Pons (tissue), 1 donor: ENCODE data around the gene ALPK3.
"Not testable (repeated sequence)": the region's sequence is repeated elsewhere in the genome, so short reads cannot be mapped to it uniquely, and the experiment has no call there.

ENCODE experiments used
- DNase-seq: peaks from one replicate; pipeline ENCODE4 v3.0.0-alpha.2; 2016; ENCODE audit warnings: low spot score

ALPK3 gene

GRCh38 chr15:84845631-84846030 lies 28.5 kb downstream of the ALPK3 start:
- DNase-seq, result not testable (repeated sequence)

GRCh38 chr15:84846269-84846668 lies 29.1 kb downstream of the ALPK3 start:
- DNase-seq, result no peak

GRCh38 chr15:84847382-84847781 lies 30.2 kb downstream of the ALPK3 start:
- no peak for DNase-seq

GRCh38 chr15:84852212-84852611 lies 35.1 kb downstream of the ALPK3 start:
- no peak for DNase-seq

DNA sequence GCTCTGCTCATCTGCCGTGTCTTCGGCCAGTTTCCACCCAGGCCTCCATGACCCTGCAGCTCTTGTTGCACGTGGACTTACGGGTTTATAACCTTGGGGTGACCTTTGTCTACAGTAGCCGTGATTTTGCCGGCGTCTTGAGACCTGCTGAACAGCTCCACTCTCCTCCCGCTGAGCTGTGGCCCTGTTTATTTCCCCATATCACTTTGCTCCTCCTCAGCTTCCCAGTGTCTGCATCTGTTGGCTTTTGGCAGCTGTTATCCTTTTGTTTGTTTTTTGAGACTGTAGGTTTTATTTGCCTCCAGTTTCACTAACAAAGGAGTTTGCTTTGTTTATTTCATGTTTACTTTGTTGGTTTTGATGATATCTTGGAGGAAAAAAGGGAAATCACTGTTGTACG lies 38.0 kb downstream of the ALPK3 start:
- no peak for DNase-seq

DNA sequence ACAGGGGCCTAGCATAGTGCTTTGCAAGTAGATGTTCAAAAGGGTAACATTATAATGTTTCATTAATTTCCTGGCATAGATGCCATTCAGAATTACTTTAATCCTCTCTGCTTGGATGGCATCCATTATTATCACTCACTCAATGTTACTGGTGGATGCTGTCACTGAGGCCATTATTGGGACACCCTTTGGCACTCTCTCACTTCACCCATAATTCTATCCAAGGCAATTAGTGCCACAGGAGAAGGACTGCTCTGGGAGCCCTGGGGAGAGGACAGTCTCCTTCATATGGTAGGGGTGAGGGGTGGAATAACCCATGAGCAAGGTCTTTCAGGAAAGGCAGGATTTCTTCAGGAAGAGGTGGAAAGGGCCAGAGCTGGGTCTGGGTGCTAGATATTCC lies 38.6 kb downstream of the ALPK3 start:
- DNase-seq, result no peak

DNA sequence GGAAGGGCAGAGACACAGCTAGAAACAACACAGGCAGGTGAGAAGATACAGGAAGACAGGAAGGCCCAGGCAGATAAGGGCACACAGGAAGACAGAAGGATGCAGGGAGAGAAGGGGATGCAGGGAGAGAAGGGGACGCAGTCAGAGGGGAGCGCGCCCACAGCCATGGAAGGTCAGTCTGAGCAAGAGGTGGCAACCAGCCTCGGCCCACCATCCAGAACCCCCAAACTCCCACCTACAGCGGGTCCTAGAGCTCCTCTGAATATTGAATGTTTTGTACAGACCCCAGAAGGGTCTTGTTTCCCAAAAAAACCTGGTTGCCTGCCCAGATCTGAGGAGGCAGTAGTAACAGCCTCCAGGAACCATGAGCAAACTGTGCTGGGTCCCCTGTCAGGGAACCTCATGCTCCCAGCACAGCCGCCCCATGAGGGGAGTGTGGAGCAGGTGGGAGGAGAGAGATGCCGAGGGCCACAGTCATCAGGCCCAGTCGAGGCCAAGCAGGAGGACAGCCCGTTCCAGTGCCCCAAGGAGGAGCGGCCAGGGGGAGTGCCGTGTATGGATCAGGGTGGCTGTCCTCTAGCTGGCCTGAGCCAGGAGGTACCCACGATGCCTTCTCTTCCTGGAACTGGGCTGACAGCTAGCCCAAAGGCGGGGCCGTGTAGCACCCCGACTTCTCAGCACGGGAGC lies 39.7 kb downstream of the ALPK3 start:
- no peak for DNase-seq

DNA sequence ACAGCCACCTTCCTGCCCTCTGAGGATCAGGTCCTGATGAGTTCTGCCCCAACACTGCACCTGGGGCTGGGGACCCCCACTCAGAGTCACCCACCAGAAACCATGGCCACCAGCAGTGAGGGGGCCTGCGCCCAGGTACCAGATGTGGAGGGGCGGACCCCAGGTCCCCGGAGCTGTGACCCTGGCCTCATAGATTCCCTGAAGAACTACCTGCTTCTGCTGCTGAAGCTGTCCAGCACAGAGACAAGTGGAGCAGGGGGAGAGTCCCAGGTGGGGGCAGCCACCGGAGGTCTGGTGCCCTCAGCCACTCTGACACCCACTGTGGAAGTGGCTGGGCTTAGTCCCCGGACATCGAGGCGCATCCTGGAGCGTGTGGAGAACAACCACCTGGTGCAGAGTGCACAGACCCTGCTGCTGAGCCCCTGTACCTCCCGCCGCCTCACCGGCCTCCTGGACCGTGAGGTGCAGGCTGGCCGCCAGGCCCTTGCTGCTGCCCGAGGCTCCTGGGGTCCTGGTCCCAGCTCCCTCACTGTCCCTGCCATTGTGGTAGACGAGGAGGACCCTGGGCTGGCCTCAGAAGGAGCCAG lies 40.4 kb downstream of the ALPK3 start:
- DNase-seq, result no peak

DNA sequence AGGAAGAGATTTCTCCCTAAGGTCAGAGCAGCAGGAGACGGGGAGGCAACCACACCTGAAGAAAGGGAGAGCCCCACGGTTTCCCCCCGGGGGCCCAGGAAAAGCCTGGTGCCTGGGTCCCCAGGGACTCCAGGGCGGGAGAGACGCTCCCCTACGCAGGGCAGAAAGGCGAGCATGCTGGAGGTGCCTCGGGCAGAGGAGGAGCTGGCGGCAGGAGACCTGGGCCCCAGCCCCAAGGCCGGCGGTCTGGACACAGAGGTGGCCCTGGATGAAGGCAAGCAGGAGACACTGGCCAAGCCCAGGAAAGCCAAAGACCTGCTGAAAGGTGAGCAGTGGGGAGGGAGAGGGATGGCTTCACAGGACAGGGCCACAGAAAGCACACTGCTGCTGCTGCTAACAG lies 41.1 kb downstream of the ALPK3 start:
- DNase-seq, result no peak

DNA sequence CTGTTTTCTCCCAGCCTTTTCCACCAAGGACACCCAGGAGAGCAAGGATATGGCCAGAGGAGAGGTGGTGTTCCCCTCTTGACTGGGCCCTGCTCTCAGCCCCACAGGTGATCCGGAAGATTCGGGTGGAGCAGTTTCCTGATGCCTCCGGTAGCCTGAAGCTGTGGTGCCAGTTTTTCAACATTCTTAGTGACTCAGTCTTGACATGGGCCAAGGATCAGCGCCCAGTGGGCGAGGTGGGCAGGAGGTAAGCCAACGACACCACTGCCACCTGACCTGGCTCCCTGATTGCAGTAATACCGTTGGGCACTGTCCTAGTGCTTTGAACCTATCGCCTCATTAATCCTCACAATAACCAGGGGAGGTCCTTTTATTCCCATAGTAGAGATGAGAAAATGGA lies 42.0 kb downstream of the ALPK3 start:
- no peak for DNase-seq

GRCh38 chr15:84859651-84860050 lies 42.5 kb downstream of the ALPK3 start:
- no peak for DNase-seq

- DNase-seq, result no peak
Measured at GRCh38 chr15:84861781-84862180, 44.6 kb downstream of the ALPK3 start.

GRCh38 chr15:84862214-84862975 lies 45.2 kb downstream of the ALPK3 start:
- DNase-seq, result no peak

DNA sequence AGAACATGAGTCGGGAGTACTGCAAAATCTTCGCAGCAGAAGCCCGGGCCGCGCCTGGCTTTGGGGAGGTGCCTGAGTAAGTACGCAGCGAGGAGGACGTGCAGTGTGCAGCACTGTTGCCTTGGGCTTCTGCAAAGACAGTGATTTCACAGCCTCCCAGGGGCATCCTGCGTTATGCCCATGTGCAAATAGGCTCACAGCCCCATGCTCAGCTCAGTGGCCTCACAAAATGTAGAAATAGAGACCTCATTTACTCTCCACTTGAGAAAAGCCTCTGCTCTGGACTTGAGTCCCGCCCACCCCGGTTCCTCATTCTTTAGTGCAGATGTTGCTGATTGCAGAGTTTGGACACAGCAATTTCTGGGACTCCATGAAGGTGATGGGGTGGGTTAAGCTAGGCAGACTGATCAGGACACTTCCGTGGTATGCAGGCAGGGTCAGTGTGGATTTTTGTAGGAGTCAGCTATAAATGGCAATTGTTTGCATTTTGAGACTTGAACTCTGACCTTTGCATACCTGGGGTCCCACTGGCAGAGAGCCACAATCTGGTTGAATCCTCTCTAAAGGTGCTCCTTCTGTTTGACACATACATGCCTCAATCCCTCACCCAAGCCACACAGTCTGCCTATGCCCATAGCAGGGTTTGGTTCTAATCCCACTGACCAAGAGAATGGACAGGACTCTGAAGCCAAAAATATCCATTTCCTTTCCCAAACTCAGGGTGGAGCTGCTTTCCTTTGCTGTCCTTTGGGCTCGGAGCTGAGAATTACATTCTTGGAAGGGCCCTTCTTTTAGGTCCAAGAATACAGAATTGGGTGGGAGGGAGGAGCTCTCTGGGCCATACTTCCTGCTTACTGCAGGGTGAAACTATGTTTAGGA lies 46.6 kb downstream of the ALPK3 start:
- peak; percentile 16 for DNase-seq

DNA sequence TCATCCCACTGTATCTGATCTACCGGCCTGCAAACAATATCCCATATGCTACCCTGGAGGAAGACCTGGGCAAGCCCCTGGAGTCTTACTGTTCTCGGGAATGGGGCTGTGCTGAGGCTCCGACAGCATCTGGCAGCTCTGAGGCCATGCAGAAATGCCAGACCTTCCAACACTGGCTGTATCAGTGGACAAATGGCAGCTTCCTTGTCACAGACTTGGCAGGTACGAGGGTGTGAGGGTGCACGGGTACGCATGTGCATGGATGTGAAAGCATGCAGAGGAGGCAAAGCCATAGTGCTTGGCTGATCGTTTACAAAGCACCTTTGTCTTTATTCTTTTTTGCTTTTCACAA lies 47.3 kb downstream of the ALPK3 start:
- DNase-seq, result no peak

- DNase-seq, result no peak
Measured at GRCh38 chr15:84865074-84865569, 48.0 kb downstream of the ALPK3 start.

DNA sequence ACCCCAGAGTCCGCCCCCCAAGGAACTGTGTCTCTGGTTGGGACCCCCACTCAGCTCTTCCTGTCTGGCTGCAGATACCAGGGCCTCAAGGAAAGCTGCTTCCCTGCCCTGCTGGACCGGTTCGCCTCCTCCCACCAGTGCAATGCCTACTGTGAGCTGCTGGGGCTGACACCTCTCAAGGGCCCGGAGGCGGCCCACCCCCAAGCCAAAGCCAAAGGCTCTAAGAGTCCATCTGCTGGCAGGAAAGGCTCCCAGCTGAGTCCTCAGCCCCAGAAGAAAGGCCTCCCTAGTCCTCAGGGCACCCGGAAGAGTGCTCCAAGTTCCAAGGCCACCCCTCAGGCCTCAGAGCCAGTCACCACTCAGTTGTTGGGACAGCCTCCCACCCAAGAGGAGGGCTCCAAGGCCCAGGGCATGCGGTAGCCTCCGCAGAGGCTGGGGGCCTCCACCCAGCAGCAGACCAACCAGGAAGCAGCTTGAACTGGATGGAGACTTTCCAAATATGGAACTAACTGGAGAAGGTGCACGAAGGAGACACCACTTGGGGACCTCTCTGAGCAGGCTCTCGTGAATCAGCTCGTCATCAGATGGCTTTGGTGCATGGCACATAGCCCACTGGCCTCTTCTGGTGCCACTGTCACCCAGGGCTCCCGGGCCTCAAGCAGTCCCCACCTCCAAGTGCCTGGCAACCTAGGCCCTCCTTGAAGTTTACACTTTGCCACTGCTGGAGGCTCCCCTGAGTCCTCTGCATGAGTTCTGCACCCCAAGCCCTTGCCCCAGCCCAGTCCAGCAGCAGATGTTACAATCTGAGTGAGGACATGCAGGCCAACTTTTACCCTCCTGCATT lies 51.1 kb downstream of the ALPK3 start:
- DNase-seq, result no peak

DNA sequence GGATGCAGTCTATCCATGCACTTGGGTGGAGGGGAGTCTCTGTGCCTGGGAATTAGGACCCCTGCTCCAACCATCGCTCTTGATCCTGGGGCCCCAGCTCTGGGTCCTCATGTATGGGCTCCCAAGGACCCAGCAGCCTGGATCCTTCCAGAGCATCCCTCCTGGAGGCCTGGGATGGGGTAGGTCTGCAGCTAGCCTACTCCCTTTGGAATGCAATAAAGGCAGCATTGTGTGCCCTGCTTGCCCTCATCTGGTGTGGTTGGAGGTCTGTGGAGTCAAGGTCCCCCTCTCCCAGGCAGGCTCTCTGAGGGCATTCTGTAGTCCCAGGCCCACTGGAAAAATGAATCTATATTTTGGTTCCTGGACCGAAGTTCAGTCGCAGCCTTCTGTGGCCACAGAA lies 52.4 kb downstream of the ALPK3 start:
- DNase-seq, result no peak

GRCh38 chr15:84871428-84871985 lies 54.4 kb downstream of the ALPK3 start:
- no peak for DNase-seq

- no peak for DNase-seq
Measured at GRCh38 chr15:84872009-84872910, 55.1 kb downstream of the ALPK3 start.
